Measurements from ENCODE around the gene NUCKS1. TPM values are rescaled to one million over a fixed set of nuclear protein-coding genes. Genes with fewer than 3 reads are reported as not detected.

The NUCKS1 gene
- total and polyA plus RNA-seq, 2 of the 13 experiments (the other 11 are each of a cell fraction or from before 2014, with no cell fraction given) = 35.5 to 117 TPM

GRCh38 chr1:205733438-205734175 lies 16.4 kb downstream of the NUCKS1 start:
- intact Hi-C loops (cut with micrococcal nuclease; ENCODE audit: unreplicated experiment) = no loop called here
- Histone ChIP-seq H3K4me1 (ENCODE audit: insufficient read depth, low read length) (peaks cover 20% of the 10 kb centered on the region), H2AFZ (ENCODE audit: low read length) (no peak overlapping the region), H3K27ac (ENCODE audit: extremely low read length, insufficient read depth, low read length) (no peak overlapping the region), H3K27me3 (ENCODE audit: control insufficient read depth in 1 of 2, insufficient read depth in 2 of 2, low read length in 2 of 2) (no peaks in the 10 kb centered on the region), H3K4me3 (replicated peaks in 1 of 3; ENCODE audit: insufficient read depth in 1 of 3, low read depth in 2 of 3, low read length in 3 of 3) (no peak overlapping the region), H3K4me2 (ENCODE audit: low read depth, low read length) (no peak overlapping the region), H3K9ac (ENCODE audit: insufficient read depth, low read depth, low read length) (no peak overlapping the region), H3K36me3 (replicated peaks in 1 of 2; ENCODE audit: control insufficient read depth in 1 of 2, insufficient read depth in 2 of 2, low read length in 2 of 2) (peaks cover 0 to 11% of the 10 kb centered on the region in 2 experiments; a peak in 2 of 5 replicates), H3K9me3 (ENCODE audit: low read length) (no peaks in the 10 kb centered on the region), H3K79me2 (ENCODE audit: insufficient read depth, low read length) (peaks cover 44% of the 10 kb centered on the region), H4K20me1 (ENCODE audit: insufficient read depth, low read length) (0 out of 2 replicates have a peak, but pooled peaks cover 2% of the 10 kb centered on the region)
- FAIRE-seq (no peak), ATAC-seq (peak; percentile 36; the same call in 1 of the 3 replicates), DNase-seq (ENCODE audit: low spot score) (no peak)
- no peak for TF ChIP-seq ARNT (IDR thresholded peaks at IDR 0.05)
- no peak for TF ChIP-seq ATF6 (CRISPR knock-in tag; conservative IDR thresholded peaks at IDR 0.05)
- POLR2A ChIA-PET = no interaction called here
- in situ Hi-C loops (cut with HindIII; ENCODE audit: extremely low pct_ligation_motif_present, low pct_unique_long_range_greater_than_20kb) = no loop called here
- BruUV-seq (replicated peaks) = no TSS peak
- 89% methylated on average over 2 of the region's 2 CpGs for WGBS (ENCODE audit: low lambda C conversion rate)
- CTCF ChIA-PET (ENCODE audit: low intra/inter-chr PET ratio, low total read pairs) = no interaction called here

- CTCF ChIA-PET (ENCODE audit: low intra/inter-chr PET ratio, low total read pairs) = no interaction called here
- Histone ChIP-seq H3K4me2 (ENCODE audit: low read depth, low read length) (no peak overlapping the region), H4K20me1 (ENCODE audit: insufficient read depth, low read length) (peaks cover 2% of the 10 kb centered on the region; the same call in 1 of the 2 replicates), H3K9me3 (ENCODE audit: low read length) (no peaks in the 10 kb centered on the region), H3K9ac (ENCODE audit: insufficient read depth, low read depth, low read length) (no peak overlapping the region), H2AFZ (ENCODE audit: low read length) (no peak overlapping the region), H3K4me1 (ENCODE audit: insufficient read depth, low read length) (peaks cover 54% of the 10 kb centered on the region), H3K4me3 (replicated peaks in 1 of 3; ENCODE audit: insufficient read depth in 1 of 3, low read depth in 2 of 3, low read length in 3 of 3) (no peak overlapping the region), H3K27ac (ENCODE audit: extremely low read length, insufficient read depth, low read length) (peak overlapping the region; percentile 9), H3K36me3 (replicated peaks in 1 of 2; ENCODE audit: control insufficient read depth in 1 of 2, insufficient read depth in 2 of 2, low read length in 2 of 2) (peaks cover 0 to 18% of the 10 kb centered on the region in 2 experiments; a peak in 2 of 5 replicates), H3K27me3 (ENCODE audit: control insufficient read depth in 1 of 2, insufficient read depth in 2 of 2, low read length in 2 of 2) (no peaks in the 10 kb centered on the region), H3K79me2 (ENCODE audit: insufficient read depth, low read length) (peaks cover 35% of the 10 kb centered on the region)
- intact Hi-C loops (cut with micrococcal nuclease; ENCODE audit: unreplicated experiment) (no loop called here), in situ Hi-C loops (cut with HindIII; ENCODE audit: extremely low pct_ligation_motif_present, low pct_unique_long_range_greater_than_20kb) (no loop called here)
- peak; percentile 20; the same call in 1 of the 3 replicates for ATAC-seq
- POLR2A ChIA-PET = interaction anchor here (2.6 kb wide), 1 partner anchor 9 kb away, joined by 6 read pairs; no protein-coding TSS in a partner anchor
- BruUV-seq (replicated peaks) = no TSS peak
- no peak for DNase-seq (ENCODE audit: low spot score)
- WGBS (ENCODE audit: low lambda C conversion rate) = 91% methylated on average over 9 of the region's 9 CpGs
- no peak for FAIRE-seq
- TF ChIP-seq ZNF460 (CRISPR knock-in tag; IDR thresholded peaks at IDR 0.05; ENCODE audit: borderline replicate concordance) (0 out of 2 replicates have a peak, but pooled peaks have one; percentile 8), ZFAT (CRISPR knock-in tag; conservative IDR thresholded peaks at IDR 0.05) (no peak), TBX3 (IDR thresholded peaks at IDR 0.05; ENCODE audit: borderline replicate concordance) (no peak), ZBTB33 (CRISPR knock-in tag; IDR thresholded peaks at IDR 0.05) (peak; percentile 63; the same call in 1 of the 2 replicates), LRRFIP1 (CRISPR knock-in tag; conservative IDR thresholded peaks at IDR 0.05) (no peak), NCOA1 (CRISPR knock-in tag; IDR thresholded peaks at IDR 0.05) (no peak), NR3C1 (CRISPR knock-in tag; IDR thresholded peaks at IDR 0.05) (no peak), ZNF547 (CRISPR knock-in tag; IDR thresholded peaks at IDR 0.05) (no peak)
These were observed 19.9 kb downstream of the NUCKS1 start for GRCh38 chr1:205729945-205730610.

All from HepG2 (cell line).